ENCODE data around the gene PREX1.
"Not testable (repeated sequence)": the region's sequence is repeated elsewhere in the genome, so short reads cannot be mapped to it uniquely, and the experiment has no call there.

The PREX1 gene

DNA sequence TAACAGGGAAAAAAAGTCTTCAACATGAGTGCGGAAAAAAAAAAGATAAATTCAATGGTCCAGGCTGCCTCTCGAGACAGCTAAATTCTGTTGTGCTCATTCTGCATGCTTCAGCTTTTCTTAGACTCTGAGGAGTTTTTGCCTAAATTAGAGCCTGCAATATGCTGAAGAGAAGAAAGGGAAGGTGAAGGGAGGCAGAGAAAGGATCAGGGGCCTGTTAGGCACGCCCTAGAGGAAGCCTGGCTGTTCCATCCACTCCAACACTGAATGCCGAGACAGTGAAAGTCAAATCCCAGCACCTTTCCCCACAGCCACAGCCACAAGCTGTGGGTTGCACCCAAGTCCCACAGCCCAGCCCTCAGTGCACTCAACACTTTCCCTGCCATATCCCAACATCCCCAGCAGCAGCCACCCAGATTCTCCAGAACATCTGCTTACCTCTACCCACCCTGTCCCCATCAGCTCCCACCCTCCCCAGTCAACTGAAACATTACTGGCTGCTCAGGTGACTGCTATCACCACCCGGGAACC, 37.3 kb downstream of the PREX1 start:
- DNase-seq = no peak

DNA sequence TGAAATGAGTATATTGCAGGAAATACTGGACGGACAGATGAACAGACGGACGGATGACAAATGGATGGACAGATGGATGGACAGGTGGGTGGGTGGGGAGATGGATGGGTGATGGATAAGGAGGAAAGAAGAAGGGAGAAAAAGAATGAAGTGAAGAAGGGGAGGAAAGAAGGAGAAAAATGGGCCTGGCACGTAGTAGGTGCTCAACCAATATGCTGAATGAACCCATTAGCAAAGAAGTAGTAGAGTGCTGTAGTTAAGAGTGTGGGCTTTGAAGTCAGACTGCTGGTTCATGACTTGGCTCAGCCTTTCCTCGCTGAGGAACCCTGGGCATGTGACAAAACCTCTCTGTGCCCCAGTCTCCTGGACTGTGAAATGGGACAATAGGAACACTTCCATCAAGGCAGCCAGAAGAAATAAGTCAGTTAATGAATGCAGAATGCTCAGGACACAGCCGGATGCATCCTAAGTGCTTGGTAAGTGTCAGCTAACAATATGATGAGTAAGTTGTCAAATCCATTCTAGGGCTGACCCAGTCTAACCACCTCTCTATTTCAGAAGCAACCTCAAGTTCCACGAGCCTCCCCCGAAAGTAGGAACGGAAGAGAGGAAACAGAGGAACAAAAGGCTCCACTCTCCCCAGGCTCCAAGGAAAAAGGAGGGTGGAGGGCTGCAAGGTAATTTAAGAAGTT, 37.9 kb downstream of the PREX1 start:
- DNase-seq = peak; percentile 6

DNA sequence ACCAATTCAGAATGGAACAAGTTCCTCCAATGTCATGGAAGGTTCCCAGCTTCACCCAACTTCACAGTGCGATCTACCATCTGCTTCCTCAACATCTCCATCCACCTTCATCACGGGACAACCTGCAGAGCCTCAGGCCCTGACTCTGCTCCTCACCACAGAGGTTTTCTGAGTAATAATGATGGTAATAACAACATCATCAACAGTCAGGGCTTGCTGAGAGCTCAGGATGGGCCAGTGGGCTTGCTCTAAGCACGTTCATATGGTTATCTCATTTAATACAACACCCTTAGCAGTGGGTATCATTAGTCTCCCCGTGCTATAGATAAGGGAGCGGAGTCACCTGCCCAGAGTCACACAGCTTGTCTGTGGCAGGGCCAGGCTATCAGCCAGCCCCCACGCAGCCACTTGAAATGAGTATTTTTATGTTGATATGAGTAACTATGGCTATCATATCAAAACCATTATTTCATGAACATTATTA, 38.6 kb downstream of the PREX1 start:
- DNase-seq = no peak

DNA sequence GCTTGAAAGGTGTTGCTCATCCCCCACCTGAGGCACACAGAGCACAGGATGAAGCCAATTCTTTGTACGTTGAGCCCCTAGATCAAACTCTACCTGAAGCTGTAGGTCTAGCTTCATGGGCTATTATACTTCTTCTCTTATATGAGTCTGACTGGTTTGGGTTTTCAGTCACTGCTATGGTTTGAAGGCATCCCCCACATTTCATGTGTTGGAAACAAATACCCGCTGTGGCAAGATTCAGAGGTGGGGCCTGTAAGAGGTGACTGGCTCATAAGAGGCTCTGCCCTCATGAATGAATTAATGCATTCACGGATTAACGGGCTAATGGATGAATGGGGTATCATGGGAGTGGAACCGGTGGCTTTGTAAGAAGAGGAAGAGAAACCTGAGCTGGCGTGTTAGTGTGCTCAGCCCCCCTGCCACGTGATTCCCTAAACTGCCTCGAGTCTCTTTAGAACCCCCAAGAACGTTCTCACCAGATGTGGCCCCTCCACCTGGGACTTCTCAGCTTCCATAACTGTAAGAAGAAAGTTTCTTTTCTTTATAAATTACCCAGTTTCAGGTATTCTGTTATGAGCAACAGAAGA, 39.2 kb downstream of the PREX1 start:
- no peak for DNase-seq

DNA sequence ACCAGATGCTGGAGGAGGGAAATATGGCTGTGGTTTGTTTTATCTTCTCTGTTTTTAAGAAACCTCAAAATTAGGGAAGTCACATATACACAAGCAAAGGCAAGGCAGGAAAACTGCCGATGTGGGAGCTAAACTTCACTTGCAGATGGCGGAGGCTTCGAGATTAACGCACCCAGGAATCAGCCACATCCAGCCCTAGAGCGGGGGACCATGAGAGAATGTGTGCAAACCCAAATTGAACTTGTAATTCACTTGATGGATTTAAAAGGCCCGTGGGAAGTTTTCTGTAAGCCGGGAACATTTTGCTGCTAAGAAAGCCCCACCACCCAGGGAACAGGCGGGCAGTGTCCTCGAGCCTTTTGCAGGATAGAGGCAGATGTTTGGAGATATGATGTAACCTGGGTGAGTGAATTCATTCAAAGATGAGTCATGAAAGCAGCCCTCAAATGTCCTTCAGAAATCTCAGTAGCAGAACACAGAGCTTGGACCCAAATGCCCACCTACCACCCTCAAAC, 39.9 kb downstream of the PREX1 start:
- no peak for DNase-seq

DNA sequence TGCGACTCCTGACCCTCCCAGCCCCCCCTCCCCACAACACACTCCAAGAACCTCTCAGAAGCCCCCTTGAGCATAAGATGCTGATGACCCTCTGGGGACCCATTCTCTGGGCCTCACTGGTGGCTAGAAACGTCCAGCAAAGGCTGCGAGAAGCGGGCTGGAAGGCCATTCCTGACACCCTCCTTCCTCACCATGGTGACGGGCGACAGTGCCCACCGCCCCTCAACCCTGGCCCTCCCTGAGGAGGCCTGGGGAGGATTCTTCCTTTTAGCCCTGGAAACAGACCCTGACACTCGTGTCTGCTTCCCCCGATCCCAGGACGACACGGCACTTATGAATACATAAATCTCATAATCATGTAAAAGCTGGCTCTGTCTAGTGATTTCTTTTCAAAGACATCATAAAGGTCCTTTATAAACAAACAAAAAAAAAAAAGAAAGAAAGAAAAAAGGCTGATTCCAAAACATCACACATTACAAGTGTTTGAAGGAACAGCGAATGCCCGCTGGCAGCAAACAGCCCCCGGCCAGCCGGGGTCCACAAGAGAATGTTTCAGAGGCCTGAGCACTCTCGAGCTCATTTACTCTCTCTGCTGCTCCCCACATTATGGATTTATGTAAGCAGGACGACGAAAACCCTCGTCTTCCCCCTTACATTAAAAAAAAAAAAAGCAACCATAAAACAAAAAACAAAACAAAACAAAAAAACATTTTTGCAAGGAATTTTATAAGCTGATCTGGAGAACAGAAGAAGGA, 40.7 kb downstream of the PREX1 start:
- DNase-seq = no peak

DNA sequence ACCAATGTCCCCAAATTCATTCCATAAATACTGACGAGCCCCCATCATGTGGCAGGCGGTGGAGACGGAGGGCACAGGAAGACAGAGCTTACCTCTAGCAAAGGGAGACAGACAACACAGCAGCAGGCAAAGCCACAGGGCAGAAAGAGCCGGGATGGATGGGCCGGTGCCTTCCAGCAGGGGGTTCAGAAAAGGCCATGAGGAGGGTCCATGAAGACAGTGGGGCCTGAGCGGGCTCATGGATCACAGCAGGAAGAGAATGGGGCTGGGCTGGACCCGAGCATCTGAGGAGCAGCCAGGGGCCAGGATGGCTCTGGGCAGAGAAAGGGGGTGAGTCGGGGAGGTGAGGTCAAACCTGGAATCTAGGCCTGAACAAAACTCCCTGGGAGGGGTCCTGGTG, 42.0 kb downstream of the PREX1 start:
- DNase-seq = no peak

DNA sequence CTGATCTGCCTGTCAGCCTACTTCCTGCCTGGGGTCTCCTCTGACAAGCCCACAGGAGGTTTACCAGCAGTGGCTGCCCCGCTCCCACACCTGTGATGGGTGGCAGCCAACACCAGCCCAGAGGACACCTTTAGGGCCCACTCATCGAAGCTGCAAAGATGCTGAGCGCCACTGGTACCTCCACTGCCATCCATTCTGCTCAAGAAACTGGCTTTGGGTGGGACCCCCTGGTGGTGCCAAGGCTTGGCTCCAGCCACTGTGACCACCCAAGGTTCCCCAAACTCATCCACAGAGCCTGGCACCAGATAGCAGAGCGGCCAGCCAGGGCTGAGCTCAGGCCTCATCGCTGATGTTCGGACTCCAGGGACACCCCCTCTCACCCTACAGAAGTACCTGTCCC, 42.5 kb downstream of the PREX1 start:
- no peak for DNase-seq

DNA sequence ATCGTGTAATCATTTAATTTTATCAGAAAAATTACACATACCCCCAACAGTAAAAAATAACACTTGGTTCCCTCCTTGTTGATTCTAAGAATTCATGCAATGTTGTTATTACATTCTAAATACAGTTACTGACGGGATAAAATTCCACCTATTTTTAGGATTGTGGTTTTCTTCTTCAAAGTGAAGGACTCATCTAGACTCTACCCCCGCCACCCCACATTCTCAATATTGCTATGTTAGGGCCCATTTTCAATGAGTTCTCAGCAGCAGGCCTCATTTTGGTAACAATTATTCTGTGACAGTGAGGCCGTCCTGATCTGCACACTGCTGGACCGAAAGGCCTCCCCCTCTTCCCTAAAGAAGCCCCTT, 43.5 kb downstream of the PREX1 start:
- DNase-seq = no peak

DNA sequence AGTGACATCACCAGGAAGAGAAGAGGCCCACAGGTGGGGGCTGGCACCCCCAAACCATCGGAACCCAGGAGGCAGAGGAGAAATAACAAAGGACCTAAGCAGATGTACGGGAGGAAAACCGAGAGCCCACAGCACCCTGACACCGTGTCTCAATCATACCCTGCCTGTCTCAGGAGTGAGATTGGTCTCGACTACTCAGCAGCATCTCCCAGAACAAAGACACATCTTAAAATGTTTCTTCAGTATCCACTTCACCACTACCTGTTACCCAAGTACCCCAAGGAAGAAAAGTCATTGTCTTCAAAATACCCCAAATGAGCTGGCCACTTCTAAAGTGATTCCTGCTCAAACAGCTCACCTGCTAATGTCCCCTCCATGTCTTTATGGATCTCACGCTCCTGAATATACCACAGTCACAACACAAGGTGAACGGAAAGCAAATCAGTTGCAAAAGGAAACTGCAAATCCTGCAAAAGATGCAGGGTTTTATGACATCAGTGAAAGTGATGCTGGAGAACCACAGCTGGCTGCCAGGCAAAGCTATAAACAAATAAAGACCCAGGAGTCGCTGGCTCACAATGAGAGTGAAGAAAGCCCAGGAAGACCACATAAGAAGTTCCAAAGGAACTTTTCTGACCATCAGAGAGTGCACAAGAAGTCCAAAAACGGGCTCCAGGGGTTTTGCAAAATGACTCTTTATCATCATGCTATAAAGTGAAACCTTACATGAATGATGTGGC, 44.1 kb downstream of the PREX1 start:
- DNase-seq = no peak

DNA sequence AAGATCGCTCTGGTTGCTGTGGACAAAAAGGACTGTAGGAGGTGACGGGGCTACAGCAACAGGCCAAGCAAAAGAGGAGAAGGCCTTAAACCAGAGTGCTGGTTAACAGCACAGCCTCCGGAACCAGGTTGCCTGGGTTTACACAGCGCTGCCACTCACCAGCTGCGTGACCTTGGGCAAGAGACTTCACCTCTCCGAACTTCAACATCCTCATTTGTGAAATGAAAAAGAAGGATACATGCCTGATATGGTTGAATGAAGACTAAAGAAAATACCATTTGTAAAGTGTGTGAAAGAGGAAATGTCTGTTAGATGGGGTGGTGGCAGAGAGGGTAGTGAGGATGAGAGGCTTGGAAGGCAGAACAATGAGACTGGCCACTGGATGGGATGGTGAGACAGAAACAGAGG, 44.9 kb downstream of the PREX1 start:
- no peak for DNase-seq

DNA sequence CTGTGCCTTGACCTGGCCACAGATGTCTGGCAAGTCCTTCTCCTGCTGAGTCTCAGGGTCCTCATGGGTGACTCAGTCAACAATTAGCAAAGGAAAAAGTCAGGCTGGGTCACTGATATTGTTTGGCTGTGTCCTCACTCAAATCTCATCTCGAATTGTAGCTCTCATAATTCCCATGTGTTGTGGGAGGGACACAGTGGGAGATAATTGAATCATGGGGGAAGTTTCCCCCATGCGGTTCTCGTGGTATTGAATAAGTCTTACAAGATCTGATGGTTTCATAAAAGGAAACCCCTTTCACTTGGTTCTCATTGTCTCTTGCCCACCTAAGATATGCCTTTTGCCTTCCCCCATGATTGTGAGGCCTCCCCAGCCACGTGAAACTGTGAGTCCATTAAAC, 45.7 kb downstream of the PREX1 start:
- DNase-seq = no peak

DNA sequence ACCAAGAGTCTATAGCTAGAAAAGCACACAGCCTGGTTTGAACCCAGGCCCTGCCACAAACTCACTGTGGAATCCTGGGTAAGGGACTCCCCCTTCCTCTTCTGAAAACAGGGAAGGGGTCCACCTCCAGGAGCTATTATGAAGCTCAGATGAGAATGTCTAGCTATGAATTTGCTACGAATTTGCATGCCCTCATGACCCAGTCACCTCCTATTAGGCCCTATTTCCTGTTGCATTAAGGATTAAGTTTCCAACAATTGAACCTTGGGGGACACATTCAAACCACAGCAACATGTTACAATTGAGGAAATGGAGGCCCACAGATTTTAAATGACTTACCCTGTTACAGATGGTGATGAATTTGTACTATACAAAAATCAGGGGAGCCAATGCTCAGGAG, 46.2 kb downstream of the PREX1 start:
- no peak for DNase-seq

DNA sequence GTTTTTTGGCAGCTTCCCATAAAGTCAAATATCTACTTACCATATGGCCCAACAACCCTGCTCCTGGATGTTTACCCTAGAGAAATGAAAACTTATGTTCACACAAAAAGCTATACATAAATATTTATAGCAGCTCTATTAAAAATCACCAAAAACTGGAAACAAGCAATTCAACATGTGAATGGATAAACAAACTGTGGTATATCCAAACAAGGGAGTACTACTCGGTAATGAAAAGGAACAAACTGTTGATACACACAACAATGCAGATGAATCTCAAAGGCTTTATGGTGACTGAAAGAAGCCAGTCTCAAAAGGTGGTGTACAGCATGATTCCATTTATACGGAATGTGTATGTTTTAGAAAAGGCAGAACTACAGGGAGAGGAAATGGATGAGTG, 48.4 kb downstream of the PREX1 start:
- DNase-seq = no peak

DNA sequence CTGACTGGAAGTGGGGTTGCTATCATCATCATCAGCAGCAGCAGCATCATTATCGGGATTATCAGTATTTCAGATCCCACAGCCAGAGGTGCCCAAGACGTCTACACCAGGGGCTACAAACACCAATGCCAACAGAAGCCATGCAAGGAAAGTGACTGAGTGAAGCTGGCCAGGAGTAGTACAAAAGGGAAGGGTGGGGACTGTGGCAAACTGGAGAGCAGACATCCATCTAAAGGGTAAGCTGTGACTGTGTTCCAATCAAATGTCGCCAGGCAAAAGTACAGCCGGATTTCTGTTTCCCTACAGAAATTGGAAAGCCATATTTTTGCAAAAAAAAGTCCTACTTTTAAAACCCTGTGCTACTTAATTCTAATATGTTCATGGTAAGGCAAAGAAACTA, 50.0 kb downstream of the PREX1 start:
- DNase-seq = no peak

DNA sequence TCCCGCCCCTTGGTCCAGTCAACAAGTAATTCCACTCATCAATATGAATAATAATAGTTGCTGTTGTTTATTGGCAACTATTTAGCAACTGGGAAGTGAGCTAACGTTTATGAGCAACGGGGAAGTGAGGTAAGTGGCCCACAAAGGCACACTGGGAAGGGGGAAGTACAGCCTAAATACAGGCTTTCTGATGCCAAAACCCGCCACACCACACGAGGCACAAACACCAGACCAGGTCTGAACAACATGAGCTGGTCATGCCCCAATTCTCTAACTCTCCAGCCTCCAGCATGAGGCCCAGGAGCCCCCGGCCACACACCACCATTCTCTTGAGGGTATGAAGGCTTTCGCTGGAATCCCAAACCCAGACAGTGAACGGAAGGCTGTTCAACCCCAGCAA, 50.8 kb downstream of the PREX1 start:
- no peak for DNase-seq

DNA sequence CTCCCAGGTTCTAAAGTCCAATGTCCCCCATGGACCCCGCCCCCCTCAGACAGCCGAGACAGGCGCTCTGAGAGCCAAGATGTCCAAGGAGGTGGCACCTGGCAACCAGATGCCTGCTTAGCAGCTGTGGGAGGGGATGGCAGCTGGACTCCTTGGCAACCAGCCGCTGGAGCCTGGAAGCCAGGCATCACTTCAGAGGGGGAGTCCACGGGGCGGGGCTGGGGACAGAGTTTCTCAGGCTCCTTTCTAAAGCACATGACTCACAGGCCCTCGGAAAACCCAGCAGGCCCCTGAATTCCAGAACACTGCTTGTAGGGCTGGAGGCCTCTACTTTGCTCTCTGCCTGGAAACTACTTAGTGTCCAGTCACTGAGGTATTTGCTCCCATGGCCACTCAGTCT, 51.5 kb downstream of the PREX1 start:
- DNase-seq = no peak

DNA sequence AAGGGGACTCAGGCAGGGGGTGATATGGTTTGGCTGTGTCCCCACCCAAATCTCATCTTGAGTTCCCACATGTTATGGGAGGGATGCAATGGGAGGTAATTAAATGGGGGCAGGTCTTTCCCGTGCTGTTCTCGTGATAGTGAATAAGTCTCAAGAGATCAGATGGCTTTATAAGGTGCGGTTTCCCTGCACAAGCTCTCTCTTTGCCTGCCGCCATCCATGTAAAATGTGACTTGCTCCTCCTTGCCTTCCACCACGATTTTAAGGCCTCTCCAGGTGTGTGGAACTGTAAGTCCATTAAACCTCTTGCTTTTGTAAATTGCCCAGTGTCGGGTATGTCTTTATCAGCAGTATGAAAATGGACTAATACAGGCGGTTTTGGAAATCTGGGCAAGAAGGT, 52.3 kb downstream of the PREX1 start:
- not testable (repeated sequence) for DNase-seq

DNA sequence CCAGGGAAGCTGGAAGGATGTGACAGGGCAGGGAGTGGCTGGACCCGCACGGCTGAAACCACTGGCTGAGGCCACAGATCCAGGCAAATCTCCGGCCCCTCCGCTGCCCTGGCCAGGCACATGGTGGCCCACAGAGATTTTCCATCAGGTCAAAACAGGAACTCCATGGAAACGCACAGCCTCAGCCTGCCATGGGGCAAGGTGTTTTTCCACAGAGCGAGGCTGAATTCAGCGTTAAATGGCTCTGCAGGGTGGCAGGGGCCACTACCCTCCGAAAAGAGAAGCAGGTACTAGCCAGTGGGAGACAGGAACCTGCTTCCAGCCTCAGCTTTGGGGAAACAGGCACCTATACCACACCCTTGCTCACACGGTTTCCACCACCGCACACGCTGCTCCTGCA, 53.1 kb downstream of the PREX1 start:
- DNase-seq = no peak

DNA sequence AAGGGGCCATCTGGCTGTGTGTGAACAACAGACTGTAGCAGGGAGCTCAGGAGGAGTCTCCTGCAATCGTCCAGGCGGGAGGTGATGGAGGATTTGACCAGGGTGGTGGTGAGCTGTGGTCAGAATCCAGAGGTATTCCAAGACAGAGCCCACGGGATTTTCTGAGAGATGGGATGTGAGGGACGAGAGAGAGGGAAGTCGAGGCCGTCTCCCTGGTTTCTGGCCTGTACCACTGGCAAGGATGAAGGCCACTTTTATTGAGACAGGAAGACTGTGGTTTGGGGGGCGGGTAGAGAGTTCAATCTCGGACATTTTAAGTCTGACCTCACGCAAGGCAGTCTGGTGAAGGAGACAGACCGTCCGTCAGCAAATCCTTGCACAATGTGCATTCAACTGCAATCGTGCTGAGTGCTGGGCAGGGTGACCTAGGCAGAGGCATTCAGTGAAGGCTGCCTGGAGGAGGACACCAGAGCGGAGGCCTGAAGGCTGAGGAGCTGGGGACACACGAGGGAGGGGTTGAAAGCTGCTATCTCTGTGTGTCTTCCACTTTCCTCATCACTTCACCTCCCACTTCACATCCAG, 53.9 kb downstream of the PREX1 start:
- no peak for DNase-seq

DNA sequence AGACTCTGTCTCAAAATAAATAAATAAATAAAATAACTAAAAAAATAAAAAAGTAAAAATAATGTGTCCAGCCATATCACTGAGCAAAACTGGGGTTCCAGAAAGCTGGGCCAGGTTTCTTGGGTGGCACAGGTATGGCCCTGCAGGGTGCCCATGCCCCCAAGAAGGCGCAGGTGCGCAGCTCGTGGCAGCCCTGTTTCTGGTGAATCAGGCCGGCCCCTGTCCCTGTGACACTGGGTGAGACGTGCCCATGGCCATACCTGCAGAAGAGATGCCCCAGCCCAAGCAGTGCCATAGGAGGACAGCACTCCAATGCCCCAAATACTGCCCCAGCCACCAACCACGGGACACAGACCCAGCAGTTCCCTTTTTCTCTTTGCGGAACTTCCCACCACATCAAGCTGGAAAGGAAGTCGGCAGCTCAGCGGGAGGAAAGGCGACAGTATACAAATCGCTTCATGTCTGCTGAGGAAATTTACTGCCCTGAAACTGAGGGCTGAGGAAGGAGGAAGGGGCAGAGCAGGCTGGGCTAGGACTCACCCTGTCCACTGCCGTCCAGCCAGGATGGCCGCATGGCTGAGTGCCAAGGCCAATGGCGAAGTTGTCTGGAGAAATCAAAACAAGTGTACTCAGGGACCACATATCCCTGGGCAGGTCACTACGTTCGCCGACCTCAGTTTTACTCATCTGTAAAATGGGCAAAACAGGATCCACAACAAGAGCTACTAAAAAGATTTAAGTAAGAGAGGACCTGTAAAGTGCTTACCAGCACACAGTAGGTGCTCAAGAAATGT, 55.4 kb downstream of the PREX1 start:
- DNase-seq = no peak

DNA sequence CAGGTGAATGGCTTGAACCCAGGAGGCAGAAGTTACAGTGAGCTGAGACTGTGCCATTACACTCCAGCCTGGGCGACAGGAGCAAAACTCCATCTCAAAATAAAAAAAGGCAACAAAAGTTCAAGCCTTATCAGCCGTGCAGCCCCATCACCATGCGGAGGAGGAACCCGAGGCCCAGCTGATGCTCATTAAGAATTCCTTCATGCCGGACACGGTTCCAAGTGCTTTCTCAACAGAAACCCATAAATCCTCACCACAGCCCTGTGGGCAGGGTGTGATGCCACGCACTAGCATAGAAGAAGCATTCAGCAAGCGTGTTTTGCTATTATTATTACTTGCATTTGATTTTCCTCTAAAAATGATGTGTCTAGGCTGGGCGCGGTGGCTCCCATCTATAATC, 56.3 kb downstream of the PREX1 start:
- DNase-seq = no peak

All from NCI-H510A treated with DMSO at 0.1 percent for 48 hours (cell line).